AG04449 (cell line): ENCODE measurements around the gene BCR.

Experiments
- CTCF ChIA-PET: fragments of 350-600 bp; formaldehyde crosslinking; extraction: SDS; loops from one replicate; lab custom pipeline; 2021; ENCODE audit warnings: antibody characterized with exemption; lab: Yijun Ruan, JAX
- POLR2A ChIA-PET: fragments of 400-600, 350-600 bp; formaldehyde crosslinking; extraction: SDS; loops from one replicate; lab custom pipeline; 2020; ENCODE audit warnings: antibody characterized with exemption, inconsistent platforms; lab: Yijun Ruan, JAX
- DNase-seq: peaks from one replicate; pipeline ENCODE4 v3.0.0-alpha.2; 2010; ENCODE audit warnings: low read depth, low spot score
- H3K4me3 ChIP-seq: 2 replicates; pipeline ENCODE4 v1.5.1; 2011; ENCODE audit warnings: low read depth, mild to moderate bottlenecking, control low read depth, low read length
- CTCF ChIP-seq: IDR thresholded peaks from one replicate; pipeline ENCODE4 v1.5.1; 2011; ENCODE audit warnings: mild to moderate bottlenecking, moderate library complexity, low read length, control low read depth, inconsistent platforms; ENCODE audit not compliant: insufficient read depth; ENCODE audit errors: missing control alignments

Gene BCR

GRCh38 chr22:23217171-23218052, 37.1 kb downstream of the BCR start:
- TF ChIP-seq CTCF, result no peak
- DNase-seq, result no peak
- CTCF ChIA-PET, result no interaction called here
- no peak overlapping the region for H3K4me3 ChIP-seq
- POLR2A ChIA-PET, result interaction anchor here (0.6 kb wide), 1 partner anchor 19 kb away, joined by 3 read pairs; no protein-coding TSS in a partner anchor

GRCh38 chr22:23218053-23218866, 38.0 kb downstream of the BCR start:
- no peak for DNase-seq
- no peak for TF ChIP-seq CTCF
- CTCF ChIA-PET, result interaction anchor here (1.2 to 1.8 kb wide), 2 partner anchors 25 to 64 kb away, joined by 3 to 6 read pairs; no protein-coding TSS in a partner anchor
- POLR2A ChIA-PET, result interaction anchor here (0.6 kb wide), 2 partner anchors 9 to 18 kb away, joined by 3 read pairs; no protein-coding TSS in a partner anchor
- H3K4me3 ChIP-seq, result no peak overlapping the region

GRCh38 chr22:23218867-23219251, 38.5 kb downstream of the BCR start:
- DNase-seq, result no peak
- TF ChIP-seq CTCF, result no peak
- no peak overlapping the region for H3K4me3 ChIP-seq
- CTCF ChIA-PET, result interaction anchor here (1.2 to 1.8 kb wide), 2 partner anchors 24 to 63 kb away, joined by 3 to 6 read pairs; no protein-coding TSS in a partner anchor
- POLR2A ChIA-PET, result no interaction called here

- ChIA-PET CTCF (interaction anchor here (0.9 to 1.8 kb wide), 3 partner anchors 23 to 72 kb away, joined by 3 to 6 read pairs (median 4); no protein-coding TSS in a partner anchor), POLR2A (no interaction called here)
- DNase-seq, result no peak
- no peak overlapping the region for H3K4me3 ChIP-seq
- TF ChIP-seq CTCF, result no peak
Measured at GRCh38 chr22:23219317-23219716, 39.0 kb downstream of the BCR start.

- H3K4me3 ChIP-seq, result no peak overlapping the region
- TF ChIP-seq CTCF, result no peak
- CTCF ChIA-PET, result interaction anchor here (0.9 to 1.8 kb wide), 3 partner anchors 46 to 71 kb away, joined by 3 to 6 read pairs (median 4); no protein-coding TSS in a partner anchor
- no peak for DNase-seq
- POLR2A ChIA-PET, result no interaction called here
Measured at GRCh38 chr22:23219822-23220484, 39.6 kb downstream of the BCR start.
